Mesenchymal stem cell (in vitro differentiated cells and primary cell): ENCODE measurements around the gene RHOV.

Experiments
- DNase-seq: peaks from one replicate; pipeline ENCODE4 v3.0.0-alpha.2; 2013
- H2AFZ ChIP-seq: one replicate; pipeline ENCODE4 v1.6.1; 2013; ENCODE audit warnings: low read depth, mild to moderate bottlenecking, control low read depth, inconsistent platforms, low read length, moderate library complexity
- H2AK5ac ChIP-seq: 2 replicates; pipeline ENCODE4 v1.6.1; 2013; ENCODE audit warnings: low read length, moderate library complexity, mild to moderate bottlenecking, inconsistent platforms; ENCODE audit not compliant: severe bottlenecking
- H2BK120ac ChIP-seq: one replicate; pipeline ENCODE4 v1.6.1; 2013; ENCODE audit warnings: low read depth, mild to moderate bottlenecking, inconsistent platforms, low read length, moderate library complexity
- H2BK12ac ChIP-seq, 2 experiments: one replicate each; pipeline ENCODE4 v1.6.1; 2013; ENCODE audit warnings: inconsistent platforms in 2 of 2, low read length in 2 of 2, mild to moderate bottlenecking in 2 of 2, moderate library complexity in 2 of 2, control low read depth in 1 of 2
- H2BK15ac ChIP-seq: one replicate; pipeline ENCODE4 v1.6.1; 2013; ENCODE audit warnings: mild to moderate bottlenecking, low read depth, inconsistent platforms; ENCODE audit not compliant: poor library complexity, severe bottlenecking
- H2BK5ac ChIP-seq: 2 replicates; pipeline ENCODE4 v1.6.1; 2013; ENCODE audit warnings: low read depth, mild to moderate bottlenecking, low read length, control low read depth, inconsistent platforms; ENCODE audit not compliant: poor library complexity, severe bottlenecking
- H3K14ac ChIP-seq, 2 experiments: one replicate each; pipeline ENCODE4 v1.6.1; 2013; ENCODE audit warnings: inconsistent platforms in 2 of 2, low read length in 2 of 2, control low read depth in 1 of 2, mild to moderate bottlenecking in 1 of 2, moderate library complexity in 1 of 2
- H3K18ac ChIP-seq, 2 experiments: one replicate each; pipeline ENCODE4 v1.6.1; 2013; ENCODE audit warnings: inconsistent platforms in 2 of 2, low read length in 2 of 2, control low read depth in 1 of 2, low read depth in 1 of 2, mild to moderate bottlenecking in 1 of 2
- H3K23ac ChIP-seq, 2 experiments: one replicate each; pipeline ENCODE4 v1.6.1; 2013; ENCODE audit warnings: inconsistent platforms in 2 of 2, low read length in 2 of 2, mild to moderate bottlenecking in 2 of 2, moderate library complexity in 2 of 2, control low read depth in 1 of 2
- H3K27ac ChIP-seq: 2 replicates; pipeline ENCODE4 v1.5.1; 2013; ENCODE audit warnings: mild to moderate bottlenecking, moderate library complexity, low read length, control low read depth, inconsistent platforms; ENCODE audit not compliant: poor library complexity, severe bottlenecking
- H3K27me3 ChIP-seq, 2 experiments: 2 replicates each; pipeline versions ENCODE4 v1.6.1 to v1.7.0; 2013; ENCODE audit warnings: low read length in 2 of 2, mild to moderate bottlenecking in 2 of 2, moderate library complexity in 2 of 2, control low read depth in 1 of 2, inconsistent platforms in 1 of 2; ENCODE audit not compliant: control insufficient read depth in 1 of 2, insufficient read depth in 1 of 2
- H3K36me3 ChIP-seq, 2 experiments: 2 replicates each; pipeline versions ENCODE4 v1.6.1 to v1.7.0; 2013; ENCODE audit warnings: low read length in 2 of 2, control low read depth in 1 of 2, inconsistent platforms in 1 of 2, low read depth in 1 of 2, mild to moderate bottlenecking in 1 of 2; ENCODE audit not compliant: insufficient read depth in 2 of 2, control insufficient read depth in 1 of 2
- H3K4ac ChIP-seq, 2 experiments: one replicate each; pipeline ENCODE4 v1.6.1; 2013; ENCODE audit warnings: inconsistent platforms in 2 of 2, low read length in 2 of 2, mild to moderate bottlenecking in 2 of 2, moderate library complexity in 2 of 2, control low read depth in 1 of 2, low read depth in 1 of 2
- H3K4me1 ChIP-seq: 2 replicates; pipeline ENCODE4 v1.6.1; 2013; ENCODE audit warnings: low read depth, low read length, control low read depth; ENCODE audit not compliant: control insufficient read depth, insufficient read depth
- H3K4me2 ChIP-seq: 2 replicates; pipeline ENCODE4 v1.6.1; 2013; ENCODE audit warnings: low read length, mild to moderate bottlenecking, inconsistent platforms; ENCODE audit not compliant: poor library complexity, severe bottlenecking
- H3K4me3 ChIP-seq, 2 experiments: 2 replicates each; pipeline versions ENCODE4 v1.5.1 to v1.7.0; 2013; ENCODE audit warnings: low read length in 2 of 2, mild to moderate bottlenecking in 2 of 2, control low read depth in 1 of 2, low read depth in 1 of 2; ENCODE audit not compliant: insufficient read depth in 1 of 2
- H3K79me1 ChIP-seq: replicated peaks from 2 replicates; pipeline ENCODE4 v1.6.1; 2013; ENCODE audit warnings: mild to moderate bottlenecking, control low read depth, low read length, inconsistent platforms; ENCODE audit not compliant: poor library complexity, severe bottlenecking
- H3K9ac ChIP-seq: 2 replicates; pipeline ENCODE4 v1.7.0; 2013; ENCODE audit warnings: mild to moderate bottlenecking, low read length, moderate library complexity
- H3K9me3 ChIP-seq: 2 replicates; pipeline ENCODE4 v1.7.0; 2013; ENCODE audit warnings: mild to moderate bottlenecking, low read length; ENCODE audit not compliant: control insufficient read depth
- H4K8ac ChIP-seq: one replicate; pipeline ENCODE4 v1.6.1; 2013; ENCODE audit warnings: inconsistent platforms, mild to moderate bottlenecking, low read length, moderate library complexity
- H4K91ac ChIP-seq: one replicate; pipeline ENCODE4 v1.6.1; 2013; ENCODE audit warnings: mild to moderate bottlenecking, low read length, inconsistent platforms
- WGBS: methylation state at CpG from one replicate; pipeline ENCODE4 v1.1.7; 2013; ENCODE audit warnings: mixed read lengths; 5-methylcytosine and 5-hydroxymethylcytosine counted together

The RHOV gene

DNA sequence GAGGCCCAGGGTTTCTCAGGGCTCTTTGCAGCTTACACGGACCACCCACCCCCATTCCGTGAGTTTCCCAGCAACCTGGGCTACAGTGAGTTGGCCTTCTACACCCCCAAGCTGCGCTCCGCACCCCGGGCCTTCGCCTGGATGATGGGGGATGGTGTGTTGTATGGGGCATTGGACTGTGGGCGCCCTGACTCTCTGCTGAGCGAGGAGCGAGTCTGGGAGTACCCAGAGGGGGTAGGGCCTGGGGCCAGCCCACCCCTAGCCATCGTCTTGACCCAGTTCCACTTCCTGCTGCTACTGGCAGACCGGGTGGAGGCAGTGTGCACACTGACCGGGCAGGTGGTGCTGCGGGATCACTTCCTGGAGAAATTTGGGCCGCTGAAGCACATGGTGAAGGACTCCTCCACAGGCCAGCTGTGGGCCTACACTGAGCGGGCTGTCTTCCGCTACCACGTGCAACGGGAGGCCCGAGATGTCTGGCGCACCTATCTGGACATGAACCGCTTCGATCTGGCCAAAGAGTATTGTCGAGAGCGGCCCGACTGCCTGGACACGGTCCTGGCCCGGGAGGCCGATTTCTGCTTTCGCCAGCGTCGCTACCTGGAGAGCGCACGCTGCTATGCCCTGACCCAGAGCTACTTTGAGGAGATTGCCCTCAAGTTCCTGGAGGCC is 25.6 kb upstream of the RHOV start:
- no peak overlapping the region for H3K4me3 ChIP-seq
- peaks cover 26% of the 10 kb centered on the region for H3K79me1 ChIP-seq
- H2AFZ ChIP-seq: no peak overlapping the region
- no peak for DNase-seq
- no peak overlapping the region for H2BK5ac ChIP-seq
- no peak overlapping the region for H3K14ac ChIP-seq
- no peak overlapping the region for H3K4ac ChIP-seq
- no peak overlapping the region for H2AK5ac ChIP-seq
- H3K18ac ChIP-seq: no peak overlapping the region
- H3K4me2 ChIP-seq: no peak overlapping the region
- 95% methylated on average over 31 of the region's 33 CpGs for WGBS
- no peak overlapping the region for H3K27ac ChIP-seq
- no peak overlapping the region for H2BK120ac ChIP-seq
- no peak overlapping the region for H2BK15ac ChIP-seq
- no peak overlapping the region for H2BK12ac ChIP-seq
- H4K8ac ChIP-seq: no peak overlapping the region
- no peaks in the 10 kb centered on the region for H3K9me3 ChIP-seq
- peaks cover 17% of the 10 kb centered on the region for H3K4me1 ChIP-seq
- no peak overlapping the region for H3K9ac ChIP-seq
- H3K23ac ChIP-seq: no peak overlapping the region
- no peaks in the 10 kb centered on the region for H3K27me3 ChIP-seq
- no peak overlapping the region for H4K91ac ChIP-seq
- H3K36me3 ChIP-seq: peaks cover 57 to 76% of the 10 kb centered on the region in 2 experiments

DNA sequence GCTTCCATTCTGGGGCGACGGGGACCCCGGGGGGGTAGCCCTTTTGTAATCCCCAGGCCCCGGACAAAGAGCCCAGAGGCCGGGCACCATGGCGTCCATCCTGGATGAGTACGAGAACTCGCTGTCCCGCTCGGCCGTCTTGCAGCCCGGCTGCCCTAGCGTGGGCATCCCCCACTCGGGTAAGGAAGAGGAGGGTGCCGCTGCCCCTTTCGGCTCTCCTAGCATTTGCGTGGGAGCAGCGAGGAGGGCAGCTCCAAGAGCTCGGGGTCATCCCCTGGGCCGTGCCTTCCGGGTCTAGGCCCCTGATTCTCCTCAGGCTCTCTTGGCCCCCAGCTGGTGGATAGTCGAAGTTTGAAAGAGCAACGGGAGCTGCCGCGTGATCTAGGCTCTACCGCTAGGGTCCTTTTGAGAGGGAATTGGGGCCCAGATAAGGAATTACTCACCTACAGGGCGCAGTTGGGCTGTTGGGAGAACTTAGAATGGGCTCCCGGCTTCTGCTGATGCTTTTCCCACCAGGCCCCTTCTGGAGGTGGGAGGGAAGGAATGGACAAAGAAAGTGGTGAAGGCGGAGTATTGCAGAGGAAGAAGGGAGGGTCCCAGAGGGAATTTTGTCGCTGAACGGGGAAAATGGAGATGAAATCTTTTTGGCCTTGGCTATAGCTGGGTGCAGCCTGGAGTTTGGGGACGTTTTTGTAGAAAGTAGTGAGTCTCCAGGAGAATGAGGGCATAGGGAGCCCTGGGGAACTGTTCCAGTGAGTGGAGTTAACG is 20.8 kb upstream of the RHOV start:
- H4K91ac ChIP-seq: peak overlapping the region; percentile 85
- peaks cover 16% of the 10 kb centered on the region for H3K79me1 ChIP-seq
- peak overlapping the region; percentile 72 for H2AFZ ChIP-seq
- WGBS: 2% methylated on average over 32 of the region's 33 CpGs
- peak overlapping the region; percentile 92 for H3K4me3 ChIP-seq
- H2BK120ac ChIP-seq: no peak overlapping the region
- H2BK15ac ChIP-seq: peak overlapping the region; percentile 31
- peaks cover 0 to 6% of the 10 kb centered on the region in 2 experiments for H3K27me3 ChIP-seq
- DNase-seq: peak; percentile 92
- H2BK5ac ChIP-seq: peak overlapping the region; percentile 60
- peaks cover 12% of the 10 kb centered on the region for H3K4me1 ChIP-seq
- H2AK5ac ChIP-seq: peak overlapping the region; percentile 3
- peak overlapping the region; percentile 95 for H4K8ac ChIP-seq
- H2BK12ac ChIP-seq: peak overlapping the region in 1 of 2 experiments; percentile 15
- peak overlapping the region in 1 of 2 experiments; percentile 94 for H3K14ac ChIP-seq
- peaks cover 23 to 39% of the 10 kb centered on the region in 2 experiments for H3K36me3 ChIP-seq
- H3K23ac ChIP-seq: no peak overlapping the region
- peak overlapping the region; percentile 36 to 91 for H3K4ac ChIP-seq
- peak overlapping the region; percentile 99 for H3K9ac ChIP-seq
- H3K4me2 ChIP-seq: peak overlapping the region; percentile 64
- peak overlapping the region; percentile 4 to 94 for H3K18ac ChIP-seq
- H3K27ac ChIP-seq: peak overlapping the region; percentile 89
- H3K9me3 ChIP-seq: no peaks in the 10 kb centered on the region

DNA sequence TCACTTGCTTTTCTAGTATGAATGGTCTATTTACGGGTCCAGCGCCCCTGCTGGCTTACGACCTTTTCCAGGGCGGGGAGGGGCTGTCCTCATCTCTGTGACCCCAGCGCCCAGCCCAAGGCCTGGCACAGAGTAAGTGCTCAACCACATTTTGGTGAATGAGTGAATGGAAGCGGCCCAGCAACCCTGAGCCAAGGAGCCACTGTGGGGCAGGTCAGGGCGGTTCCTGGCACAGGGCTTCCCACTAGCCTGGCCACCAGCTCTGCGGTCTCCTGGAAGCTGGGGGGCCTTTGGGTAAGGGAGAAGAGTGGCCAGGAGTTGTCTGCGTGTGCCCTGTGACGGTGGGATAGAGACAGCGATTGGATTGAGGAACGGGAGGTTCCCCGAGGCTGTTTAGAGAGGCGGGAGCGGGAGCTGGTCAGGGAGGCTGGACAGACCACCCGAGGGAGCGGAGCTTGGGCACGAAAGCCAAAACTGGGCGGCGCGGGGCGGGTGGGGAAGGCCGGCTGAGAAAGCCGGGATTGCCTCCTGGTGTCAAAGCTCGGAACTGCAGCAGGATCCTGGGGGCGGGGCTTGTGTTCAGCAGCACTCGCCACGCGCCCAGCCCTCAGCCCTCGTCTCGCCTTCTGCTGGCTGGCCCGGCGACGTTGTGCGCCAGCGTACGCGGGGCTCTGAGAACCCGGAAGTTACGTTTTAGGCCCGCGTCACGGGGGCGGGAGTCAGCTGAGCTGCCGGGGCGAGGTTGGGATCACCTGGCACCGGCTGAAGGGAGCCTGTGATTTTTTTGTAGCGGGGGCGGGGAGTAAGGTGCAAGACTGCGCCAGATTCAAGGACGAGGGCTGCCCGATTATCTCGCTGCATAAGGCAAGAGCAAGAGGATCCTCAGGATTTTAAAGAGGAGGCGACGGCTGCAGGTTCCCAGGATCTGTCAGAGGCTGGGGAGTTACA is 20.0 kb upstream of the RHOV start, which contains the start of gene VPS18:
Gene VPS18 (plus strand): TSS at position 718 of the 948 bp plus-strand sequence. CDS start 319 bp downstream, outside the sequence.
- H2AFZ ChIP-seq: peak within 1 kb of the TSS; percentile 81
- H3K4me1 ChIP-seq: peaks cover 12% of the 10 kb centered on the region
- H3K4me3 ChIP-seq: peak within 1 kb of the TSS; percentile 92
- H2BK12ac ChIP-seq: peak within 1 kb of the TSS in 1 of 2 experiments; percentile 97
- peak within 1 kb of the TSS; percentile 89 for H3K4me2 ChIP-seq
- H3K36me3 ChIP-seq: peaks cover 15 to 30% of the 10 kb centered on the region in 2 experiments
- H2BK15ac ChIP-seq: peak within 1 kb of the TSS; percentile 64
- peaks cover 9% of the 10 kb centered on the region for H3K79me1 ChIP-seq
- peak within 1 kb of the TSS; percentile 99 for H3K9ac ChIP-seq
- H2AK5ac ChIP-seq: peak within 1 kb of the TSS; percentile 3
- peak within 1 kb of the TSS; percentile 85 for H4K91ac ChIP-seq
- H4K8ac ChIP-seq: peak within 1 kb of the TSS; percentile 96
- peak within 1 kb of the TSS; percentile 75 to 94 for H3K18ac ChIP-seq
- peak within 1 kb of the TSS; percentile 39 for H2BK120ac ChIP-seq
- H2BK5ac ChIP-seq: peak within 1 kb of the TSS; percentile 60
- DNase-seq: peak; percentile 96
- H3K9me3 ChIP-seq: no peaks in the 10 kb centered on the region
- H3K27ac ChIP-seq: peak within 1 kb of the TSS; percentile 89
- peak within 1 kb of the TSS in 1 of 2 experiments; percentile 94 for H3K14ac ChIP-seq
- H3K4ac ChIP-seq: peak within 1 kb of the TSS; percentile 47 to 91
- WGBS: 7% methylated on average over 55 of the region's 55 CpGs
- H3K27me3 ChIP-seq: peaks cover 0 to 6% of the 10 kb centered on the region in 2 experiments
- no peak within 1 kb of the TSS for H3K23ac ChIP-seq
